GM23248 (cell line): ENCODE results near the gene PPFIBP1.

Experiments
- EZH2 ChIP-seq: fragments of 200-600 bp; sonication (generic); IDR thresholded peaks from 2 replicates; pipeline ENCODE4 v1.6.1; 2018; ENCODE audit warnings: antibody characterized with exemption, mild to moderate bottlenecking; ENCODE audit not compliant: insufficient read depth, poor library complexity, severe bottlenecking
- EZH2phosphoT487 ChIP-seq: fragments of 200-600 bp; sonication (generic); IDR thresholded peaks from 2 replicates; pipeline ENCODE4 v1.6.1; 2018; ENCODE audit warnings: antibody characterized with exemption, moderate library complexity, mild to moderate bottlenecking, low read depth; ENCODE audit not compliant: insufficient read depth

- TF ChIP-seq EZH2phosphoT487 (no peak), EZH2 (no peak)
Measured at GRCh38 chr12:27517546-27517945, 6.5 kb upstream of the PPFIBP1 start.
